OCI-M1 (cell line): Measurements from ENCODE around the gene XPO1.
"Not testable (repeated sequence)": the region's sequence is repeated elsewhere in the genome, so short reads cannot be mapped to it uniquely, and the experiment has no call there.

Source experiments
- DNase-seq: peaks from one replicate; lab custom pipeline; 2025; lab: John Stamatoyannopoulos, UW

Gene XPO1

GRCh38 chr2:61538200-61538919 is at the start of gene XPO1:
Gene XPO1, minus strand, starts transcription at chr2:61538356. Its CDS starts 4,459 bp downstream, at chr2:61533897.
- DNase-seq = peak; percentile 100

- not testable (repeated sequence) for DNase-seq
These were observed 48.8 kb upstream of the XPO1 start for GRCh38 chr2:61586928-61587327.

GRCh38 chr2:61585383-61585782 is 47.2 kb upstream of the XPO1 start:
- no peak for DNase-seq

- not testable (repeated sequence) for DNase-seq
These were observed 46.2 kb upstream of the XPO1 start for GRCh38 chr2:61584368-61584767.

- DNase-seq = no peak
These were observed 44.0 kb upstream of the XPO1 start for GRCh38 chr2:61582165-61582564.

GRCh38 chr2:61581716-61582115 is 43.6 kb upstream of the XPO1 start:
- DNase-seq = no peak

- DNase-seq = peak; percentile 40
These were observed 37.3 kb upstream of the XPO1 start for GRCh38 chr2:61575447-61575859.

- DNase-seq = no peak
These were observed 28.4 kb upstream of the XPO1 start for GRCh38 chr2:61566566-61566965.

GRCh38 chr2:61562615-61563014 is 24.5 kb upstream of the XPO1 start:
- DNase-seq = no peak

GRCh38 chr2:61558160-61558559 is 20.0 kb upstream of the XPO1 start:
- DNase-seq = no peak

- no peak for DNase-seq
These were observed 19.2 kb upstream of the XPO1 start for GRCh38 chr2:61557381-61557780.

GRCh38 chr2:61554604-61555003 is 16.4 kb upstream of the XPO1 start:
- DNase-seq = no peak

- DNase-seq = no peak
These were observed 12.4 kb upstream of the XPO1 start for GRCh38 chr2:61550375-61551209.

GRCh38 chr2:61549546-61549945 is 11.4 kb upstream of the XPO1 start:
- DNase-seq = no peak

- DNase-seq = peak; percentile 32
These were observed 4.9 kb upstream of the XPO1 start for GRCh38 chr2:61543062-61543461.

GRCh38 chr2:61540167-61540566 is 2.0 kb upstream of the XPO1 start:
- not testable (repeated sequence) for DNase-seq

- peak; percentile 68 for DNase-seq
These were observed 864 bp upstream of the XPO1 start for GRCh38 chr2:61538920-61539520.

- no peak for DNase-seq
These were observed 281 bp downstream of the XPO1 start for GRCh38 chr2:61537950-61538199.

GRCh38 chr2:61537277-61537949 is 743 bp downstream of the XPO1 start:
- no peak for DNase-seq

GRCh38 chr2:61536572-61537276 is 1.4 kb downstream of the XPO1 start:
- peak; percentile 95 for DNase-seq

- peak; percentile 74 for DNase-seq
These were observed 2.0 kb downstream of the XPO1 start for GRCh38 chr2:61536180-61536571.

- peak; percentile 38 for DNase-seq
These were observed 2.7 kb downstream of the XPO1 start for GRCh38 chr2:61535449-61535848.
